Retina (tissue), 1 donor: ENCODE data around the gene SNCA.

Experiments used
- DNase-seq: peaks from one replicate; pipeline ENCODE4 v3.0.0-alpha.2; 2016

The SNCA gene

GRCh38 chr4:89703829-89704590 is 133.0 kb downstream of the SNCA start:
- DNase-seq: no peak

GRCh38 chr4:89700766-89701423 is 136.1 kb downstream of the SNCA start:
- DNase-seq: no peak

- DNase-seq: no peak
Measured at GRCh38 chr4:89685690-89686089, 151.3 kb downstream of the SNCA start.

GRCh38 chr4:89685277-89685676 is 151.7 kb downstream of the SNCA start:
- DNase-seq: no peak

GRCh38 chr4:89684536-89684935 is 152.4 kb downstream of the SNCA start:
- DNase-seq: no peak

- no peak for DNase-seq
Measured at GRCh38 chr4:89682808-89683207, 154.2 kb downstream of the SNCA start.

GRCh38 chr4:89681671-89682070 is 155.3 kb downstream of the SNCA start:
- DNase-seq: no peak

- no peak for DNase-seq
Measured at GRCh38 chr4:89681219-89681618, 155.7 kb downstream of the SNCA start.

GRCh38 chr4:89674876-89675459 is 162.0 kb downstream of the SNCA start:
- no peak for DNase-seq
